ENCODE results near the gene NRP1.
"Not testable (repeated sequence)": the region's sequence is repeated elsewhere in the genome, so short reads cannot be mapped to it uniquely, and the experiment has no call there.

NRP1 gene

DNA sequence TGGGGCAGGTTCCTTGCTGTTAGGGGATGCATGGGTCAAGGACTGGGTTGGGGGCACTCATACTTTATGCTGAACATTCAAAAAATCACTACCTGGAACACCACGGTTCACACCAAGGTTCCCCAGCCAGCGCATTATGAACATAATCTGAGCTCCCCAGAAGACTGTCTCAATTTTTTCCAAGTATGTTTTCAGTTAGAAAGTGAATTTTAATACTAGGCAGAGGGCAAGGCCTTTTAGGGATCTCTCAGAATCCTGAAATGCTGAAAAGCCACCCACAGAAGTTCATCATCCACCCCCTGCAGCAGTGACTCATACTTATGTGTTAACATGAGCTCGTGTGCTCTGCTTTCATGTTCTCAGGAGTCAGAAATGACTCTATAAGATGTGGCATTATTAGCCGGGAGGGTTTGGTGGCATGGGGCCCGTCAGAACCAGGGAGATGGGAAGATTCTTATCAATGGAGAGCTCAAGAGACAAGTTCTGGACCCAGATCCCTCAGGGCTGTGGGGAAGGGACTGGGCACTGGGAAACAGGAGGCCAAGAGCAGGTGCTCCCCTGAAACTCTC lies 191.2 kb downstream of the NRP1 start:
- no peak for DNase-seq (ENCODE audit: low read depth, low spot score)
- TF ChIP-seq CTCF (IDR thresholded peaks at IDR 0.05; ENCODE audit: insufficient read depth, low read length, missing control alignments), result no peak
- CTCF ChIA-PET, result interaction anchor here (0.6 to 1.3 kb wide), 6 partner anchors 9 to 134 kb away, joined by 3 to 5 read pairs (median 3); no protein-coding TSS in a partner anchor
- no peak overlapping the region for H3K4me3 ChIP-seq (ENCODE audit: low read depth, low read length)
- POLR2A ChIA-PET, result interaction anchor here (0.8 kb wide), 1 partner anchor 10 kb away, joined by 3 read pairs; no protein-coding TSS in a partner anchor

GRCh38 chr10:33142295-33142694 lies 192.2 kb downstream of the NRP1 start:
- H3K4me3 ChIP-seq (ENCODE audit: low read depth, low read length), result no peak overlapping the region
- POLR2A ChIA-PET, result no interaction called here
- DNase-seq (ENCODE audit: low read depth, low spot score), result no peak
- CTCF ChIA-PET, result interaction anchor here (1.1 to 1.3 kb wide), 2 partner anchors 13 to 28 kb away, joined by 3 to 6 read pairs; no protein-coding TSS in a partner anchor
- no peak for TF ChIP-seq CTCF (IDR thresholded peaks at IDR 0.05; ENCODE audit: insufficient read depth, low read length, missing control alignments)

GRCh38 chr10:33141251-33141650 lies 193.2 kb downstream of the NRP1 start:
- ChIA-PET POLR2A (no interaction called here), CTCF (interaction anchor here (0.7 to 1.1 kb wide), 2 partner anchors 12 to 14 kb away, joined by 3 to 6 read pairs; no protein-coding TSS in a partner anchor)
- DNase-seq (ENCODE audit: low read depth, low spot score), result no peak
- TF ChIP-seq CTCF (IDR thresholded peaks at IDR 0.05; ENCODE audit: insufficient read depth, low read length, missing control alignments), result no peak
- H3K4me3 ChIP-seq (ENCODE audit: low read depth, low read length), result no peak overlapping the region

DNA sequence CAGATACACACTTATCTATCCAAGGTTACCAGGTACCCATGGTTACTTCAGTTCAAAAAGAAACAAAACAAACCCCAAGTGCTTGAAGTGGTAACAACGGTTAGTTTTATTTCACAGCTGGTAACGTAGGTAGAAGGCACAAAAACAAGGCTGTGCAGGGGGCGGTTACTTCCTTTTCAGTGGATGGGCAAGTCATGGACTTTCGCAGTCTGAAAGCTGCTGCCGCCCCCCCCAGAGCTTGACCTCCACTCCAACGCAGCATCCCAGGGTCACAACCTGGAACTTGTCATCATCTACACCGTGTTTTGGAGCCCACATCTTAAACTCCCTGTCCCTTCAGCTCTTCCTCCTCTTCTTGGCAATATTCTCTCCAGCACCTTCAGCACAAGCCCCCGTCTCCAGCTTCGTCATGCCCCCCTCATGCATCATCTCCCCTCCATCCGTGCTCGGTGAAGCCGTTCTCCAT lies 195.3 kb downstream of the NRP1 start:
- CTCF ChIA-PET, result interaction anchor here (1.7 kb wide), 1 partner anchor 14 kb away, joined by 4 read pairs; no protein-coding TSS in a partner anchor
- POLR2A ChIA-PET, result no interaction called here
- H3K4me3 ChIP-seq (ENCODE audit: low read depth, low read length), result no peak overlapping the region
- no peak for TF ChIP-seq CTCF (IDR thresholded peaks at IDR 0.05; ENCODE audit: insufficient read depth, low read length, missing control alignments)
- no peak for DNase-seq (ENCODE audit: low read depth, low spot score)

DNA sequence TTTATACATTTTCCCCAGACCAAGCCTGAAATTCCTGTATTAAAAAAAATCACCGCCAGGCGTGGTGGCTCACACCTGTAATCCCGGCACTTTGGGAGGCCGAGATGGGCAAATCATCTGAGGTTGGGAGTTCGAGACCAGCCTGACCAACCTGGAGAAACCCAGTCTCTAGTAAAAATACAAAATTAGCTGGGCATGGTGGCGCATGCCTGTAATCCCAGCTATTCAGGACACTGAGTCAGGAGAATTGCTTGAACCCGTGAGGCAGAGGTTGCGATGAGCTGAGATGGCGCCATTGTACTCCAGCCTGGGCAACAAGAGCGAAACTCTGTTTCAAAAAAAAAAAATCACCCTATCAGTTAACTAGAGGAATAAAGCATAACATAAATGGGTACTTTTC lies 195.8 kb downstream of the NRP1 start:
- H3K4me3 ChIP-seq (ENCODE audit: low read depth, low read length); POLR2A ChIA-PET; DNase-seq (ENCODE audit: low read depth, low spot score): not testable (repeated sequence)
- CTCF ChIA-PET, result interaction anchor here (1.7 kb wide), 1 partner anchor 15 kb away, joined by 4 read pairs; no protein-coding TSS in a partner anchor

GRCh38 chr10:33137356-33138005 lies 197.0 kb downstream of the NRP1 start:
- no peak for DNase-seq (ENCODE audit: low read depth, low spot score)
- ChIA-PET CTCF (interaction anchor here (1.7 kb wide), 1 partner anchor 16 kb away, joined by 4 read pairs; no protein-coding TSS in a partner anchor), POLR2A (interaction anchor here (1.1 kb wide), 1 partner anchor 22 kb away, joined by 4 read pairs; no protein-coding TSS in a partner anchor)
- no peak for TF ChIP-seq CTCF (IDR thresholded peaks at IDR 0.05; ENCODE audit: insufficient read depth, low read length, missing control alignments)
- no peak overlapping the region for H3K4me3 ChIP-seq (ENCODE audit: low read depth, low read length)
